IPS-18c (cell line): ENCODE measurements around the gene NFIA.

Experiments
- H3K4me3 ChIP-seq: 2 replicates; pipeline ENCODE4 v1.7.0; 2013; ENCODE audit warnings: low read depth, mild to moderate bottlenecking, low read length, moderate library complexity; ENCODE audit not compliant: insufficient read depth
- H3K9me3 ChIP-seq: one replicate; pipeline ENCODE4 v1.6.1; 2013; ENCODE audit warnings: mild to moderate bottlenecking, low read length, moderate library complexity; ENCODE audit not compliant: control insufficient read depth, insufficient read depth

NFIA gene

DNA sequence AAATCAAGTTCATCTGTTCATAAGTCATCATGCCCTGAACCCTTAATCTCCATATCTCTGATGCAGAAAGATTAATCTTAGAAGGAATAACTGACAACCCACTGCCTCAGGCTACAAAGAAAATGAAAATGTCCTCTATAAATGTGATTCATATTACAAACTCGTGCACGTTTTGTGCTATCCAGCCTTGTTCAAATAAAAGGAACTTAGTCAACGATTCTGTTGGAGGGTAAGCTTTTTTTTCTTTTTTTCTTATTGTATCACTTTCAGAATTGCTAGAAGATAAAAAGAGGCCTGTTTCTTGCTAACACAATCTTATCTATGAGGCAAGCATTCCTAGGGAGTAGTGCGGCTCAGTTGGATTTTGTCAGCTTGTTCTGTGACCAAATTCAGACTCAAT lies 414.1 kb downstream of the NFIA start:
- H3K4me3 ChIP-seq: no peak overlapping the region
- no peaks in the 10 kb centered on the region for H3K9me3 ChIP-seq

DNA sequence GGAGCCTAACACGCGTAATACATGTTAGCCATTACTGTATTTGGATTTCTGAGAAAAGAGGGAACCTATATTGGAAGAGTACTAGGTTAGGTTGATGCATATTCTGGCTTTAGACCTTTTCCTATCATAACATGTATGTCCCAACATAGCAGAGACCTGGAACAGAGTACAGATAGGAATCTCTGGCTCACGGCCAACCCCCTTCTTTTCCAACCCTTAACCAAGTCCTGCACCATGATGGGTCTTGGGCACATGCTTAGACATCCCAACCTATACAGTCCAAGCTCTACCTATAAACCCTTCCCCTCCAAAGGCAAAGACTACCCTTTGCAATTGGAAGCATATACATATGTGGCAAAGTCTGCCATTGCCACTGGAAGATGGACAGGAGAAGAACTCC lies 414.7 kb downstream of the NFIA start:
- Histone ChIP-seq H3K4me3 (no peak overlapping the region), H3K9me3 (no peaks in the 10 kb centered on the region)

DNA sequence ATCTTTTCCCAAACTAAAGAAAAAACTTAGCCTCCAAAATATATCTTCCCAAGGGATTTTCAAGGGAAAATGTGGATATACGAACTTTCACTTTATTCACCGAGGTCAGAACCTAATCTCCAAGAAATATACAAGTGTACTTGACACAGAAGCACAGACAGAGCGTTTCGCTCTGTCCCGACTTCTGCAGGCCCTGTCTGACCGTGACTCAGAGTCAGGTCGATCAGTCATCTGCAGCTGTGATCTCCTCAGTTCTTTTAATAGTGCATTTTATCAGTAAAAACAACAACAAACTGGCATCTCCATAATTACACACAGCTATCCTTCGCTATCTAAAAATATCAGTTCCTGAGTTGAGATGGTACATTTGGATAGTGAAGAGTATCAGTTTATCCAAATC lies 416.0 kb downstream of the NFIA start:
- Histone ChIP-seq H3K4me3 (no peak overlapping the region), H3K9me3 (no peaks in the 10 kb centered on the region)

DNA sequence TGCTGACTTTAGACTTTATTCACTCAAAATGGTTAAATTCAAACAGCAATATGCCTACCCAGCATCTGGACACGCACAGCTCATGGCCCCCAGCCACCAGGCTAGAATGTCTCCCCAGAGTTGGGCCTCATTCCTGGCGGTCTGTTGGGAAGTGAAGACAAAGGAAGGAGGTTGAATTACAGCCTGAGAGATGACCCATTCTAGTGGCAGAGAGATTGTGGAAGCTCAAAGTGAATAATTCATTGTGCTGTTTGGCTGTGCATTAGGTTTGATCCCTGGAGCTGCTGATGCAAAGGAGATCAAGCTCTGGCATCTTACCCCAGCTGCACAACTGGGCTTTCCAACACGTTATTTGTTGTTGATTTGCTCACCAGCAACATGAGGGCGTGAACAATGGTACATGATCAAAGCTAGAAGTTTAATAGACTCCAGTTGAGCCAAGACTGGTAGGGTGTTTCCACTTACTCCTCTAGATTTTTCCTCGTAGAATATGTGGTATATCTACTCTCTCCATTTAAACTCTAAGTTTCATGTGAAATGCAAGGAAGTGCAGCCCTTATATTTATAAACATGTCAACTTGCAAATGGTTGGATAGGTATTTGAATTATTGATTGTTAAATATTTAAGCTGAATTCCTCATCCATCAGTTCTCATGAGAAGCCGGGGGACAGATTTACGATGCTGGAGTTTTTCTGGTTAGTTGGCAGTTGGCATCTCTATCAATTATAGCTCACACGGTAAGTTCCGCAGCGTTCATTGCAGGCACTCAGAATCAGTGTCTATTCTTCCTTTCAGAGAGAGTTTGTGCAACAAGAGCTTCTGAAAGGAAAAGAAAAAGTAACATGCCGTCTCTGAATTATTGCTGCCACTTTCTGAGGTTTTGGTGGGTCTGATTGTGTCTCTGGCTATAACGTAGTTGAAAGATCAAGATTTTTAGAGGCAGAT lies 419.9 kb downstream of the NFIA start:
- H3K9me3 ChIP-seq: no peaks in the 10 kb centered on the region

DNA sequence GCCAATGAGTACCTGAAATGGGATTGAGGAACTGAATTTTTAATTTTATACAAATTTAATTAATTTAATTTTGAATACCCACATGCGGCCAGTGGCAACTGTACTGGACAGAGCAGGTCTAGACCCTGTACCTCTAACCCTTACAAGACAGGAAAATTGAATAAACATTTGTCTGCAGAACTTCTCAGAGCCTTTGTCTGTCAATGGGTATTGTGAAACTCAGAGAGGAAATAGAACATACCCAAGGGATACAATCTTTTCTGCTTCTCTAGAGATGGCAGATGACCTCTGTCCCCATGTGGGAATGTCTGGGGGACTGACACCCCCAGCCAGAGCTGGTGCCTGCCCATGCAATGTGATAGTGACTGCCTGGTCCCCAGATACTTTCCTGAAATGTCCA lies 421.9 kb downstream of the NFIA start:
- no peak overlapping the region for H3K4me3 ChIP-seq

More for the DNA sequence above, 419.9 kb downstream of the NFIA start:
- no peak overlapping the region for H3K4me3 ChIP-seq

DNA sequence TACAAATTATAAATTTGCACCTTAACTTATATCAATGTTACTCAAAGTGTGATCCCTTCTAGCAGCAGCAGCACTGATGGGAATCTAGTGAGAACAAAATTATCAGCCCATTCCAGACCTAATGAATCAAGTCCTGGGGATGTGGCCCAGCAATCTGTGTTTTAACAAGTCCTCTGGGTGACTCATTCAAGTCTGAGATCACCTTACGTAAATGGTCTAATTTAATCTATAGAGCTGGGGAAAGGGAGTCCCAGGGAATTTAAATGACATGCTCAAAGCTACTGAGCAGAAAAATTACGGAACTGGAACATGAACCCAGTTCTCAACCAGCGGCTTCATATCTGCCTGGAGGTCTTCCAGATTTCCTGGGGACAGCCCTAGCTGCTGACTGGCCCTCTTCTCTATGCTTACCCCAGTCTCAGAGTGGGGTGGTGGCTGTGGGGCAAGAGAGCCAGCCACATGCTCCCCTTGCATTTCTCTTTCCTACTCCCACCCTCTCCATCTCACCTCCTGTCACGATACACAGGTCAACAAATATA lies 422.6 kb downstream of the NFIA start:
- Histone ChIP-seq H3K4me3 (no peak overlapping the region), H3K9me3 (no peaks in the 10 kb centered on the region)

More for the DNA sequence above, 421.9 kb downstream of the NFIA start:
- H3K9me3 ChIP-seq: no peaks in the 10 kb centered on the region

DNA sequence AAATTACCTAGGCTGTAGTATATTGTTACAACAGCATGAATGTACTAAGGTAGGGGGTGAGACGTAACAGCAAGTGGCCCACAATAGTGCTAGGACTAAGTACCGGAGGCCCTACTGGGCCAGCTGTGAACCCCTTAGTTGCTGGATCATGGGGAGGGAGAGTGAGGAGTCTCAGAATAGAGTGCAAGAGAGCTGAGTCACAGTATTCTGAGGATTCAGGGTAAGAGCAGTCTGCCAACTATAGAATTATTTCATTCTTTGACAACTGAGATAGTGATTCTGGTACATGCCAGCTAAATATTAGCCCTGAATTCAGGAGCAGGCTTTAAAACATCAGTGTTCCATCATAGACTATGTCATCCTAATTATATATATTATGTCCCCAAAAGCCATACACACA lies 423.9 kb downstream of the NFIA start:
- H3K4me3 ChIP-seq: no peak overlapping the region
- no peaks in the 10 kb centered on the region for H3K9me3 ChIP-seq

DNA sequence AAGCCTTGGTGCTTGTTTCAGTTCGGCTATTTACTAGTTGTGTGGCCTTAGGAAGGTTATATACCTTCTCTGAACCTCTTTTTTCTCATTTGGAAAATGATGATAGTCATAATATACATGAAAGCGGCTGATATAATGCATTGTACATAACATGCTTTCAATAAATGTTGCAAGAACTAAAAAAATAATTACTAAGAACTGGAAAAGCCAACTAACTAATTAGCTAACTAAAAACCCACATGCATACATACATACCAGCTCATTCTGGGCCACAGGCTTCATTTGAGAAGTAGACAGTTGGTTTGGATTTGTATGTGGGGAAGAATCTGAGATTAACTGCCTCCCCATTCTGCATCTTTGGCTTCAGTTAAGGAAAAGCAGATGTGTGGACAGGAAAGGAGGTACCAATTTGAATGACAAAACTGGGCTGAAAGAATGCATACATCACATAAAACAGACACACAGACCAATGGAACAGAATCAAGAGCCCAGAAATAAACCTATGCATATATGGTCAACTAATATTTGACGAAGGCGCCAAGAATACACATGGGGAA lies 424.7 kb downstream of the NFIA start:
- Histone ChIP-seq H3K9me3 (no peaks in the 10 kb centered on the region), H3K4me3 (no peak overlapping the region)
